GM10266 (cell line): ENCODE measurements around the gene MAP3K15.

ENCODE experiments used
- DNase-seq: peaks from one replicate; pipeline ENCODE4 v3.0.0; 2012; ENCODE audit errors: extremely low spot score
- TF ChIP-seq, protein P1 (sequence below): IDR thresholded peaks from 2 replicates; pipeline ENCODE4 v1.5.1; 2012; ENCODE audit warnings: mild to moderate bottlenecking, low read depth; ENCODE audit not compliant: control insufficient read depth, insufficient read depth; ENCODE audit errors: missing control alignments

The MAP3K15 gene

DNA sequence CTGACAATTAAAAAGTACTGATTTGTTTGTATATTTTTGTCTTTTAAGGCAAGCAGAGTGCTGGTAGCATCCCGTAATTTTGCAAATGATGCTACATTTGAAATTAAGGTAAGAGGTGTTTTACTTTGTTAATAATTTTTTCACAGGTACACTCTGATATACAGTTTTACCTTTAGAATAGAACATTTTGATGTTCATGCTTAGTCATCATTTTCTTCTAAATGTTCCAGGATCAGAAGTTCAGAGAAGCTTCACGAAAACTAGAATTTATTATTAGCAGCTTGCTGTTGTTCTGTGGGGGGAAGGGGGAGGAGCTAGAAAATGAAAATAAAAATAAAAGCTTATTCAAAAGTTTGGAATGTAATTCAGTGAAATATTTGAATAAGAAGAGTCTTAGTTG lies 166.0 kb downstream of the MAP3K15 start:
- TF ChIP-seq, protein P1, sequence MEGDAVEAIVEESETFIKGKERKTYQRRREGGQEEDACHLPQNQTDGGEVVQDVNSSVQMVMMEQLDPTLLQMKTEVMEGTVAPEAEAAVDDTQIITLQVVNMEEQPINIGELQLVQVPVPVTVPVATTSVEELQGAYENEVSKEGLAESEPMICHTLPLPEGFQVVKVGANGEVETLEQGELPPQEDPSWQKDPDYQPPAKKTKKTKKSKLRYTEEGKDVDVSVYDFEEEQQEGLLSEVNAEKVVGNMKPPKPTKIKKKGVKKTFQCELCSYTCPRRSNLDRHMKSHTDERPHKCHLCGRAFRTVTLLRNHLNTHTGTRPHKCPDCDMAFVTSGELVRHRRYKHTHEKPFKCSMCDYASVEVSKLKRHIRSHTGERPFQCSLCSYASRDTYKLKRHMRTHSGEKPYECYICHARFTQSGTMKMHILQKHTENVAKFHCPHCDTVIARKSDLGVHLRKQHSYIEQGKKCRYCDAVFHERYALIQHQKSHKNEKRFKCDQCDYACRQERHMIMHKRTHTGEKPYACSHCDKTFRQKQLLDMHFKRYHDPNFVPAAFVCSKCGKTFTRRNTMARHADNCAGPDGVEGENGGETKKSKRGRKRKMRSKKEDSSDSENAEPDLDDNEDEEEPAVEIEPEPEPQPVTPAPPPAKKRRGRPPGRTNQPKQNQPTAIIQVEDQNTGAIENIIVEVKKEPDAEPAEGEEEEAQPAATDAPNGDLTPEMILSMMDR = no peak
- DNase-seq = no peak

DNA sequence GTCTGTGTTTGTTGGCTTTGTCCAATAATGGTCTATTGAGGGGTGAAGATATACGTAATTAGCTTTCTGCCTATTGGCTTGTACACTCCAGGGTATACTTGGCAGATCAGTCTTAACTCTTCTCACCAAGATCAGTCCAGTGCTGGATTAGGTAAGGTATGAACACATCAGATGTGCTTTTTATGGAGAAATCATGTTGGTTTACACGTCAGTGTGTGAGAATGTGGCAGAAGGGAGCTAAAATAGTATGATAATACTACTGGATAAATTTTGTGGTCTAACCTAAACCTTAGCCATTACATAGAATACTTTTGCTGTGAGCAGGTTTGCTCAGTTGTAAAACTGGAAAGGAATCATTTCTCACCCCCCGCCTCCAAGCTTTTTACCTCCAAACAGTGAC lies 167.4 kb downstream of the MAP3K15 start:
- TF ChIP-seq, protein P1 = no peak
- DNase-seq = no peak

DNA sequence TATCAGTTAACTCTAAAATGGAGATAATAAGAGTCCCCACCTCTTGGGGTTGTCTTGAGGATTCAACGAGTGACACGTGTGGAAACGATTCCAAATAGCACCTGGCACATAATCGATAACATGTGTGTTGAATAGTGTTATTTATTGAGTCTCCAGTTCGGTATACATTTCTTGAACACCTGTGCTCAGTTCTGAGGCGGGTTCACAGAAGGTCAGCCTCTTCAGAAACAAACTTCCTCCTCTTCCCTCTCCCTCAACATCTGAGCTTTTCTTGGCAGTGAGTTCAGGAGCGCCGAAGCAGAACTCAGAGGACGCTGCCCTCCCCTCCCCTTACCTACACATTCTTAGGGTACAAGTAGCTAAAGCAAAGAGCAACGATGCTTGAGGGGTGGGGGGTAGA lies 170.6 kb downstream of the MAP3K15 start:
- DNase-seq = no peak
- TF ChIP-seq, protein P1 = no peak

DNA sequence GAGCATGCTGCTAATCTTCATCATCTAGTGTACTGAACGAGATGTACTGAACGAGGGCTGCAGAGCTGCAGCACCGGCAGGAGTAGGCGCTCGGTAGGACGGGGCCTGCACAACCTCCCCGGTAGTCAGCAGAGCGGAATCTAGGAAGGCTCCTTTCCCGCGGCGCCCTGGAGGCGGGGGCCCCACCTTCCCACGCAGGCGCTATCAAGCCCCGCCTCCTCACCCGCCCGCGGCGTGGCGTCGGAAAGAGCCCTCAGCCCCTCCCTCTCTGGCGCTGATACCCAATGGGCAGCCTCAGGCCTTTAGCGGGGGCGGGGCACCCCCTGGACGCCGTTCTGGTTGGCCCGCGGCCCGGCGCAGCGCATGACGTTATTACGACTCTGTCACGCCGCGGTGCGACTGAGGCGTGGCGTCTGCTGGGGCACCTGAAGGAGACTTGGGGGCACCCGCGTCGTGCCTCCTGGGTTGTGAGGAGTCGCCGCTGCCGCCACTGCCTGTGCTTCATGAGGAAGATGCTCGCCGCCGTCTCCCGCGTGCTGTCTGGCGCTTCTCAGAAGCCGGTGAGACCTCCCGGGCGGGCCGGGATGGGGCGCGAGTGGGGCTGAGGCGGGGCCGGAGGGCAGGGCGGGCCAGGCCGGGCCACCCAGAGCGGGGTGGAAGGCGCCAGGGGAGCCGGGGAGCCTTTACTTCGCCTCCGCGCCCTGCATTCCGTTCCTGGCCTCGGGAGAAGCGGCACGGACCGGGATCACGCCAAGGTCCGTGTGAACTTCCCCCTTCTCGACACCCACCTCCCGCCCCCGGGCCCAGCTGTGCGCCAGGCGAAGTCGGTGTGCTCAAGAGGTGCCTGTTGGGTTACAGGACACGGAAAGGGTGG lies 171.5 kb downstream of the MAP3K15 start, which contains the start of gene PDHA1:
Gene PDHA1, plus strand, starts transcription at position 393 of the 874 bp plus-strand sequence. Its CDS starts 111 bp downstream, at position 504.
- DNase-seq = peak; percentile 85

DNA sequence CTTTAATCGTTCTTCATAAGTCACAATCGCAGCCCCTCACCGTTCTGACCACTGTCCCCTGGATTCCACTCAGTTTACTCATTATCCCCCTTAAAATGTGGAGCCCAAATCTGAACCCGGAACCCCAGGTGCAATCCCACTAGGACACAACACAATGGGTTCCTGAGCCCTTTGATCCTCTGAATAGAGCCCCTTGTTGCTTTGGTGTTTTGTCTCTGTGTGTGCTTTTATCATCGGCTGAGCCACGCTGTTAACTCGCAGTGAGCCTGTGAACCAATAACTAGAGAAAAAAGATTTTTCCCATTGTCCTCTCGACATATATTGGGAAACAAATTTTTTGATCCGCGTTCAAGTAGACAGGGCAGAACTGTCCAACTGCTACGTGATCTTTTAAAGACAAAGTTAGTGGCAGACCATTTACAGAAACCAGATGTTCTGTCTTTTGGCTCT lies 172.2 kb downstream of the MAP3K15 start:
- no peak for DNase-seq

More for the DNA sequence above, 171.5 kb downstream of the MAP3K15 start, which contains the start of gene PDHA1:
- TF ChIP-seq, protein P1 = no peak

DNA sequence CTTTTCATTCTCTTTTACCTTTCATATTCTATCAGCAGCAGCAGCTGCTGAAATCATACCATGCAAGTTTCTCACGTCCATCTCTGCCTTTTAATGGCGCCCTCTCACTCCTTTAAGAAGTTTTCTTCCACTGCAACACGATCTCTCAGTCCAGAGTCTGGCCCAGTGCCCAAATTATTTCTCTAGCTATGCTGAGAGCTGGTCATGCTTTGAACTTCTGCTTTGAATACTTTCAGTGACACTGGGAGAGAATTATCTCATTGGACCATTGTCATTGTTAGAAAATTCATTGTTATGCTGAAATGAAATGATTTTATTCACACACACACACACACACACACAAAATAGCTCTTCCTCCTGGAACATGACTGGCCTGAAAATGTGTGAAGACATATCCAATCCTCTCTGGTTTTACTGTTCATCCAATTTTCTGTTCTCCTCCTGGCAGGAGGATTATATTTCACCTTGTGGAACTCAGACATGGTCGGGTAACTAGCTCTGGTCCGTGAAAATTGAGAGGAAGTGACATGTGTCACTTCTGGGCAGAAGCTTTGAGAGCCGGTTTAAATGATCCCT lies 172.9 kb downstream of the MAP3K15 start:
- no peak for DNase-seq
- TF ChIP-seq, protein P1 = no peak

More for the DNA sequence above, 172.2 kb downstream of the MAP3K15 start:
- TF ChIP-seq, protein P1 = no peak
